ENCODE measurements around the gene DAPK2.

The DAPK2 gene

DNA sequence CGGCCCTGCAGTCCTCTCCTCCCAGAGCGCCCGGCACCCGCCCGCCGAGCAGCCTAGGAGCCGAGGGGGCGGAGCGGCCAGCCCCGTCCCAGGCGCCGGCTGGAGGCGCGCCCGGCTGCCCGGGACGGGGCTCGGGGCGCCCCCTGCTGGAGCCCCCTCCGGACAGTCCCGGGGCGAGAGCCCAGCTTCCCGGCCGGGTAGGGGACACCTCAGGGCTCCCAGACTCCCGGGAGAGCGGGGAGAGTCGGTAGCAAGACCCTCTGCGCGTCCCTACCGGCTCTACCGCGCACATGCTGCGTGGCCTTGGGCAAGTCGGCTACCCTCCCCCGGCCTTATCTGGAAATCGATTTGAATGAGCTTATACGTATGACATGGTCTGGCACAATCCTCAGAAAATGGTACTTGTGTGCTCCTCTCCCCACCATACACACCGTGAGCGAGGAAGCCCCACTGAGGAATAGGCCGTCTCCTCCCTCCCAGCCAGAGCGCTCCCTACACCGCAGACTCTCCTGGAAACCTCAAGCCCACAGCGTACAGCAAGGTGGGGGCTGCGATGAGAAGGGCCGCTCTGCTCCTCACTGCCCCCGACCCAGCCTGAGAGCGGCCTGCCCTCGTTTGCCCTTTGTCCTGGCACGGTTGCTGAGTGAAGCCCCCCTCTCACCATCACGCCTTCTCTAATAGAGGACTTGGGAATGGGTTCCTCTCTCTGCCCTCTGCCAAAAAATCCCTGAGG is at the start of gene DAPK2:
DAPK2 (minus strand) TSS at position 65 of the 733 bp plus-strand sequence. CDS start 6,224 bp downstream, outside the sequence.
- TF ChIP-seq GATA2 (IDR thresholded peaks at IDR 0.05; ENCODE audit: low read depth, low read length) (peak; percentile 79), GATA3 (IDR thresholded peaks at IDR 0.05; ENCODE audit: low read depth, low read length) (no peak)

DNA sequence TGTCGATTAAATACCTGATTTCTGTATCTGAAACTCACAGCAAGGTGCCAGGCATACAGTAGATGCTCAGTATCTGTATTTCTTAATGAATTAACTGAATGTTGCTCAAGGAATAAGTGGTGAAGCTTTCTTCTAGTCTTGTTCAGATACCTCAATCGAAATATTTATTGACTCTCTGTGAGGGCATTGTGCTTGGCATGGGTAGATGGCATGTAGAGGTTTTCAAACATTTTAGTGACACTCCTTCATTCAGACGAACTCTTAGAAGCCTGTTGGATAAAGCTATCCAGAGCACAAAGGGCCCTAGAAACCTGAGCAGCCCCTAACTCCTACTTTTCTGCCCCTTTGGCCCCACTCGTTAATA is 49.1 kb upstream of the DAPK2 start:
- no peak for TF ChIP-seq GATA2 (IDR thresholded peaks at IDR 0.05; ENCODE audit: low read depth, low read length)
- no peak for TF ChIP-seq GATA3 (IDR thresholded peaks at IDR 0.05; ENCODE audit: low read depth, low read length)

- TF ChIP-seq GATA3 (IDR thresholded peaks at IDR 0.05; ENCODE audit: low read depth, low read length) (no peak), GATA2 (IDR thresholded peaks at IDR 0.05; ENCODE audit: low read depth, low read length) (no peak)
These were observed 47.5 kb upstream of the DAPK2 start, which contains the start of gene CIAO2A for GRCh38 chr15:64093627-64094417. Gene CIAO2A, minus strand, starts transcription at chr15:64093838. Its CDS starts 70 bp downstream, at chr15:64093768.

DNA sequence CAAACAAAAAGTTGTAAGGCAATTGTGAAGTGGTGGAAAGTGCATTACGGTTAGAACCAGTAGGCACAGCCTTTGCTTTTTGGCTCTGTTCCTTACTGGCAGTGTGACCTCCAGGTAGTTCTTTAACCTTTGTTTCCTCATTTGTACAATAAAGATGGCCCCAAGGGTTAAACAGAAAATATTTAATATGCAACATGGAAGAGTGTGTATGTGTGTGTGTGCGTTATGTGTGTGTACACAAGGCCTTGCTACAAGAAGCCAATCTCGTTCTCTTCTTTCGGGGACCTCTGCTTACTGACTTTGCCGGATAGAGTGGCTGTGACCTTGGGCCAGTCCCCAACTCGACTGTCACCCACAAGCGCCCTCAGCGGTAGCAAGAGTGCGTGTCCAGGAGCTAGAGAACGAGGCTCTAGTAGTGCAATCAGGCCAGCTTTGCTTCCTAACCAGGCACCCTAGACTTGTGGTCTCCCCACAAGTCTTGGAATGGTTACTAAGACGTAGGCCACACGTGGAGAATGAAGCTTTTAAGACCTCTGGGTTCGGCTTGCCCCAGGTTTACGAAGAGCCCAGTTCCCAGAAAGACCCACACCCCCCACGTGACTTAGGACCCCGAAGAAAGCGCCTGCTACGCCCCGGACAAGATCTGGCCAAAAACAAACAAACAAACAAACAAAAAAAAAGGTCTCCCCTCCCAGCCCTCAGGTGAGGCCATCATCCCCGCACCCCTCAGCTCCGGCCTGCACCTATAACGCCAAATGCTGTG is 46.8 kb upstream of the DAPK2 start:
- TF ChIP-seq GATA2 (IDR thresholded peaks at IDR 0.05; ENCODE audit: low read depth, low read length) (no peak), GATA3 (IDR thresholded peaks at IDR 0.05; ENCODE audit: low read depth, low read length) (no peak)

DNA sequence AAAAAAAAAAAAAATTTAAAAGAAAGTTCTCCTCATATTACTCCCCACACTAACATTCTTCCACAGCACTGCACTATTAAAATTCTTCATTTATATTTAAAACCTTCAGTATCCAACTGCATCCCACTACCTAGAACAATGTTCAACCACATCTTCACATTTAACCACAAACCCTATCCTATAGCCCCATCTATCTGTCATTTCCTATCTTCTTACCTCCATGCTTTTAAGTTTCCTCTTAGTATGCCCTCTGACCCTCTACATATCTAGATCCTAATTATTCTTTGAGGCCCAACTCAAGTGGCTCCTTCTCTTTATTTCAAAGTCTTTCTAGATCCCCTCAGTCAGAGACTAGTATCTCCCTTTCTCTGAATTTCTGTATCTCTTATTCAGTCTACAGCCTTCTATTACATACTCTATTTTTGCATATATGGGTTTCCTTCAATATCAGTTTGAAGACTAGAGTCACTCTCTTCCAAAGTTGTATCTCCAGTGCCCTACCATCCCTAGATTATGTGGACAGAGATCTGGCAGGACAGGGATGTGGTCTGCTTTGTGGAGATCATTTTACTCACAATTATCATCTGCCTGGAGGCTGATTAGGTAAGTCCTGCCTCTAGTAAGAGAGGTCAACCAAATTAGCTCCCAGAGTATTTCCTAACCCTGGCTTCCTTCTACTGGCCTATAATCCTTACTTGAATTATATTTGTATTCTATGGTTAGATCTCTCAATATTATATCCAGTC is 46.0 kb upstream of the DAPK2 start:
- TF ChIP-seq GATA3 (IDR thresholded peaks at IDR 0.05; ENCODE audit: low read depth, low read length) = no peak
- TF ChIP-seq GATA2 (IDR thresholded peaks at IDR 0.05; ENCODE audit: low read depth, low read length) = no peak

DNA sequence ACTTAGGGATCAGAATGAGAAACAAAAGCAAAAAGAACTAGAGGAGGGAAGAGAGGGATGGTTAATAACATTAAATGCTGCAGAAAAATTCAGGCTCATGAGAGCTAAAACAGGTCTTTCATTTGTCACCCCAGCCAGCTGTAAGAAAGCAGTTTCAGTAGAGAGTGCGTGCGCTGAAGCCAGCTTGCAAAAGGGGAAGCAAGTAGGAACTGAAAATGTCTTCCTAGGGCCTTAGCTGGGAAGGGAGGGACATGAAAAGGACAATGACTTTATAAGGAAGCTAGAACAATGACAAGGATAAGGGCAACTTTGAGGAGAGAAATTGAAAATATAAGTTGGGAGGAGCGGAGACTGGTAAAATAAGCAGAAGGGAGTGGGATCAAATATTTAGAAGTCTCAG is 44.2 kb upstream of the DAPK2 start:
- TF ChIP-seq GATA3 (IDR thresholded peaks at IDR 0.05; ENCODE audit: low read depth, low read length) = no peak
- no peak for TF ChIP-seq GATA2 (IDR thresholded peaks at IDR 0.05; ENCODE audit: low read depth, low read length)

GRCh38 chr15:64089543-64090280 is 43.4 kb upstream of the DAPK2 start:
- TF ChIP-seq GATA2 (IDR thresholded peaks at IDR 0.05; ENCODE audit: low read depth, low read length) = no peak
- no peak for TF ChIP-seq GATA3 (IDR thresholded peaks at IDR 0.05; ENCODE audit: low read depth, low read length)

- no peak for TF ChIP-seq GATA2 (IDR thresholded peaks at IDR 0.05; ENCODE audit: low read depth, low read length)
These were observed 36.5 kb upstream of the DAPK2 start for GRCh38 chr15:64082757-64083156.

DNA sequence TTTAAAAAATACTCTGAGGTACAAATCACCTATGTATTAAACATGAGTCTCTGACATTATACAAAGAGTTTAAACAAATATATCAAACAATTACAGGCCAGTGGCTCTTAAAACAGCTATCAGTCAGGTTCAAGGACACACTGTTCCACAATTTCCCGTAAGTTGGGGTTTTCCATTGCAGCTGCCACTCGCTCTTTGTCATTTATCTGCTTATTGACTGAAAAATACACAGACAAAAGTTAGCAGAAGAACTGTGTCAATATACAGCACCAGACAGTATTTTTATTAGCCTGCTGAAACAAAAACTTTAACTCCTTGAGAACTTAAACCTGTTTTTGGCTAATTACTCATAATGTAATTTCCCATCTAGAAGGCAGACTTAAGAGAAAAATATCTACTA is 26.5 kb upstream of the DAPK2 start:
- TF ChIP-seq GATA3 (IDR thresholded peaks at IDR 0.05; ENCODE audit: low read depth, low read length) (no peak), GATA2 (IDR thresholded peaks at IDR 0.05; ENCODE audit: low read depth, low read length) (no peak)

DNA sequence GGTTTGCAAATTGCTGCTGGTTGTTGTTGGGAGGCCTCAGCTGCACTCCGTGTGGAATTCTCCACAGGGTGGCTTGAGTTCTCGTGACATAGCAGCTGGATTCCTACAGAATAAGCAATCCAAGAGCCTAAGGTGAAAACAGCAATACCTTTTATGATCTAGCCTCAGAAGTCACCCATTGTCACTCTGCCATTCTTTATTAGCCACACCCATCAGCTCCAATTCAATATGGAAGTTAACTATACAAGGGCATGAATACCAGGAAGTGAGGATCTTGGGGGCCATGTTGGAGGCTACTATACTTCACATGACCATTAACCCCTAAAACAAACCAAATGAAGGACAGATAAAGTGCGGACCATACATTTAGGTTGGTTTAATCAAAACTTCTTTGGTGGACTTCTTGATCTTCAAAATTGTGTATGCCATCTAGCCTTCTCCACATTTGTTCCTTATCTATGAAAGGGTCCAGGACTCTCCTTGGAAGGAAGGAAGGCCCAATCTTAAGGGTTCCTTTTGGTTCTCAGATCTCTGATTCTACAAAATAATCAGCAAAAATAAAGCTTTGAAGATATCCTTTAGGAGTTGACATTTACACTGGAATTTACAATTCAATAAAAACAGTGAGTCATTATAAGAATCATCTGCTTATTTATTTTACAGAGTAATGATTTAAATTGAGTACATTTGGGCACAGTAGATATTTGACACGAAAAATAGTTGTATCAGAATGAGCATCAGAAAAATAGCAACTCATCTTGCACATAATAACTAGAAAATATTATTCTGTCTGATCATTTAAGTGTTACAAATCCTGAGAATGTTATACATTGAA is 25.9 kb upstream of the DAPK2 start:
- TF ChIP-seq GATA3 (IDR thresholded peaks at IDR 0.05; ENCODE audit: low read depth, low read length) = no peak
- TF ChIP-seq GATA2 (IDR thresholded peaks at IDR 0.05; ENCODE audit: low read depth, low read length) = no peak

DNA sequence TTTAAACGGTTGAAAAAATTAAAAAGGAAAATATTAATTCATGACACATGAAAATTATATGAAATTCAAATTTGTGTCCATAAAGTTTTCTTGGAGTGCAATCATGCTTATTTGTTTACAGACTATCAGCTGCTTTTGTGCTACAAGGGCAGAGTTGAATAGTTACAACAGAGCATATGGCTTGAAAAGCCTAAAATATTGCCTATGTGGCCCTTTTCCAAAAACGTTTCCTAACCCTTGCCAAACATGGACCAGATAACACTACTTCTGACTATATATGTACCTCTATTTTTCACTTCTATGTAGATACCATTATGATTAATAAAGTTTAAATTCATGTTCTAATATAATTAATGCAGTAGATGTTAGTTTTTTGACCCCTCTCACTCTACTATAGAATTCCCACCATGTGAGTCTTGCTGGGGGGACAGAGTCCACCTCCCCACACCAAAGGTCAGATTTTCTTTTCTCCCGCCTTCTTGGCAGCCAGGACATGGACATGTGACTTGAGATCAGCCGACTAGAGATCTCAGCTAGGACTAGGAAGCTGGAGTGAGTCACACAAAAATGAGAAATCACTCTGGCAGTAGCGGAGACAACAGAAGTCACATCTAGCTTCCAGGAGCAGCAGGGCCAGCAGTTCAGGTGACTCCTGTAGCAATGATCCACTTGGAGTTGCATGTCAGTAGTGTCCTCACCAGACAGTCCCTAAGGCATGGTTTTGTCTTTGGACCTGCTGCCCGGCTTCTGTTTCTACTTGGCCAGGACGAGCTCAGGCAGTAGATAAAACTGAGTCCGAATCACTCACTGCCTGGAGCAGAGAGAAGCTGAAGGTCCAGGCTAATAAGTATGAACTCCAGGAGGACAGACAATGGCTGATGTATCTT is 24.9 kb upstream of the DAPK2 start:
- no peak for TF ChIP-seq GATA3 (IDR thresholded peaks at IDR 0.05; ENCODE audit: low read depth, low read length)
- TF ChIP-seq GATA2 (IDR thresholded peaks at IDR 0.05; ENCODE audit: low read depth, low read length) = no peak

Data from SH-SY5Y (cell line).